ENCODE measurements around the gene PDLIM4. TPM values are rescaled to one million over a fixed set of nuclear protein-coding genes. Genes with fewer than 3 reads are reported as not detected.

Gene PDLIM4
- total RNA-seq, 1 donor from 2014 or later = 55.1 TPM

GRCh38 chr5:132296412-132297016, 39.0 kb downstream of the PDLIM4 start:
- Mint-ChIP-seq H3K27me3 (ENCODE audit: low read depth) (no peaks in the 10 kb centered on the region), H3K4me3 (ENCODE audit: unreplicated experiment) (no peak overlapping the region), H3K36me3 (ENCODE audit: low read depth) (no peaks in the 10 kb centered on the region), H3K4me1 (ENCODE audit: low read depth) (peaks cover 31% of the 10 kb centered on the region), H3K9me3 (ENCODE audit: low read depth) (no peaks in the 10 kb centered on the region), H3K27ac (ENCODE audit: unreplicated experiment) (no peak overlapping the region)
- no peak for DNase-seq (ENCODE audit: low spot score)
- TF ChIP-seq CTCF (IDR thresholded peaks at IDR 0.05) = no peak

GRCh38 chr5:132297211-132297940, 39.9 kb downstream of the PDLIM4 start:
- H3K27ac Mint-ChIP-seq (ENCODE audit: unreplicated experiment) = no peak overlapping the region
- TF ChIP-seq CTCF (IDR thresholded peaks at IDR 0.05) = no peak
- H3K36me3 Mint-ChIP-seq (ENCODE audit: low read depth) = no peaks in the 10 kb centered on the region
- H3K4me1 Mint-ChIP-seq (ENCODE audit: low read depth) = peaks cover 31% of the 10 kb centered on the region
- no peak for DNase-seq (ENCODE audit: low spot score)
- H3K27me3 Mint-ChIP-seq (ENCODE audit: low read depth) = no peaks in the 10 kb centered on the region
- H3K9me3 Mint-ChIP-seq (ENCODE audit: low read depth) = no peaks in the 10 kb centered on the region
- no peak overlapping the region for H3K4me3 Mint-ChIP-seq (ENCODE audit: unreplicated experiment)

GRCh38 chr5:132298298-132299212, 41.1 kb downstream of the PDLIM4 start:
- H3K4me1 Mint-ChIP-seq (ENCODE audit: low read depth) = peaks cover 27% of the 10 kb centered on the region
- no peaks in the 10 kb centered on the region for H3K9me3 Mint-ChIP-seq (ENCODE audit: low read depth)
- H3K4me3 Mint-ChIP-seq (ENCODE audit: unreplicated experiment) = no peak overlapping the region
- H3K36me3 Mint-ChIP-seq (ENCODE audit: low read depth) = no peaks in the 10 kb centered on the region
- no peak for DNase-seq (ENCODE audit: low spot score)
- H3K27ac Mint-ChIP-seq (ENCODE audit: unreplicated experiment) = no peak overlapping the region
- H3K27me3 Mint-ChIP-seq (ENCODE audit: low read depth) = no peaks in the 10 kb centered on the region
- TF ChIP-seq CTCF (IDR thresholded peaks at IDR 0.05) = no peak

GRCh38 chr5:132299917-132300316, 42.4 kb downstream of the PDLIM4 start:
- no peak for TF ChIP-seq CTCF (IDR thresholded peaks at IDR 0.05)
- Mint-ChIP-seq H3K4me3 (ENCODE audit: unreplicated experiment) (no peak overlapping the region), H3K4me1 (ENCODE audit: low read depth) (peaks cover 26% of the 10 kb centered on the region), H3K27ac (ENCODE audit: unreplicated experiment) (no peak overlapping the region), H3K27me3 (ENCODE audit: low read depth) (no peaks in the 10 kb centered on the region), H3K36me3 (ENCODE audit: low read depth) (no peaks in the 10 kb centered on the region), H3K9me3 (ENCODE audit: low read depth) (peaks cover 4% of the 10 kb centered on the region)
- DNase-seq (ENCODE audit: low spot score) = no peak

Measured in chondrocyte (in vitro differentiated cells).